GM12891 (cell line): ENCODE results near the gene OR10X1.

ENCODE experiments used
- DNase-seq: peaks from one replicate; pipeline ENCODE4 v3.0.0; 2011; ENCODE audit warnings: low spot score; ENCODE audit not compliant: insufficient read length
- FAIRE-seq: peaks from 2 replicates; lab custom pipeline; 2011; peaks lifted over from hg19 to GRCh38; lab: Jason Lieb, UNC
- PAX5 ChIP-seq: IDR thresholded peaks from 2 replicates; pipeline ENCODE4 v1.6.1; 2011; ENCODE audit warnings: low read length, moderate library complexity, mild to moderate bottlenecking; ENCODE audit not compliant: insufficient read depth, severe bottlenecking
- POLR2A ChIP-seq: IDR thresholded peaks from 2 replicates; pipeline ENCODE4 v1.6.1; 2011; ENCODE audit warnings: low read depth, low read length, control low read depth
- POLR2AphosphoS5 ChIP-seq: IDR thresholded peaks from 2 replicates; pipeline ENCODE4 v1.6.1; 2011; ENCODE audit warnings: low read depth, low read length, control low read depth
- POU2F2 ChIP-seq: IDR thresholded peaks from 2 replicates; pipeline ENCODE4 v1.6.1; 2011; ENCODE audit warnings: low read depth, mild to moderate bottlenecking, control low read depth, low read length, moderate library complexity
- SPI1 ChIP-seq: IDR thresholded peaks from 2 replicates; pipeline ENCODE4 v1.6.1; 2011; ENCODE audit warnings: low read depth, low read length, control low read depth
- TAF1 ChIP-seq: IDR thresholded peaks from 2 replicates; pipeline ENCODE4 v1.6.1; 2011; ENCODE audit warnings: low read depth, low read length, control low read depth

Gene OR10X1

DNA sequence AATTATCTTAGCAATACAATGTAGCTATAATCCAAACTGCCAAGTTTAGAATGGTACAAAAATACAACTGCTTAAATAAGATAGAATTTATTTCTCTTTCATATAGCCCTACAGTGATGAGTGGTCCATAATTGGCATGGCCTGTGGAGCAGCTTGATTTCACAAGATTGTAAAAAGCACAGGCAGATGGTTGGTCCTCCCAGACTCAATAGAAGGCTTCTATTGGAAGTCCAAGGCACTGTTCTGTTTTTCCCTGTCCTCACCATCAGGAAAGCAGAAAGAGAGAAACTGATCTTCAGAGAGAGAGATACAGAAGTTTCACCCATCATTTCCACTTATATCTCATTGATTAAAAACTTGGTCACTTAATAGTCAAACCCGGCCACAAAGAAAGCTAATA lies 7.5 kb downstream of the OR10X1 start:
- no peak for TF ChIP-seq POLR2A
- TF ChIP-seq TAF1: no peak
- TF ChIP-seq POLR2AphosphoS5: no peak
- no peak for TF ChIP-seq POU2F2
- no peak for TF ChIP-seq SPI1
- TF ChIP-seq PAX5: no peak
- DNase-seq: no peak
- no peak for FAIRE-seq

DNA sequence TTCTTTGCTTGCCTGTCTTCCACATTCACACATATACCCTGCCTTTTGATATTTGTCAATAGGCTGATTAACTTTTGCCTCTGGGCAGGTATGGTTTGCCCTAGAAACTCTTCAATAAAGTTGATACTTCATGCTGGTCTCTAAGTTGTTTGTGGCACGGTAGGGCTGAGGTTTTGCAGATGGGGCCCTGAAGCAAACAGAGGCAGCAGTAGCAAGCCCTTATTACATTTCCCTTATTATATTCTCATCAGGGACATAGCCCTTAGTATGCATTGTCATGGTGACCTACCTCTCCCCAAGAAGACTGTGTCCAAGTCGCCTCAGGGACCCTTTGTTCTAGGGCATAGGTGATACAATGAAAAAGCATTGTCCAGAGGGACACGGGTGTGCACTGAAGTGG lies 9.2 kb downstream of the OR10X1 start, which contains the start of gene OR6P1:
OR6P1 (minus strand) TSS at position 101 of the 400 bp plus-strand sequence. CDS start 6,976 bp downstream, outside the sequence.
- FAIRE-seq (no peak), DNase-seq (no peak)
- TF ChIP-seq TAF1 (no peak), POLR2A (no peak), POLR2AphosphoS5 (no peak), POU2F2 (no peak), PAX5 (no peak), SPI1 (no peak)

DNA sequence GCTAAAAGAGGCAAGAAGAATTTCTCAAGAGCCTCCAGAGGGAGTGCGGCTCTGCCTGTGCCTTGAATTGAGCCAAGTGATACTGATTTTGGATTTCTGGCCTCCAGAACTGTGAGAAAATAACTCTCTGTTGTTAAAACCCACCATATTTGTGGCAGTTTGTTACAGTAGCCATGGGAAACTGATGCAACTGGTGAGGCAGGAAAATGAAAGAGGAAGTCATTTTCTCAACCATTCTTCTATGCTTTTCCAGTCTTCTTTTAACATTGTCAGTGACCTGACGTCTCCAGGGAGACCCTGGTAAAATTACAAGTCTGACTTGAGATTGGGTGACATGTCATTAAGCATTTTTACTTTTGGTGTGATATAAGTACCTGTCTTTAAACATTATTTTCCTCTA lies 15.1 kb downstream of the OR10X1 start:
- DNase-seq: no peak
- no peak for FAIRE-seq
- TF ChIP-seq POU2F2 (no peak), SPI1 (0 out of 2 replicates have a peak, but pooled peaks have one; percentile 29)

- DNase-seq (no peak), FAIRE-seq (no peak)
- TF ChIP-seq POLR2A (no peak), PAX5 (no peak), POLR2AphosphoS5 (no peak), TAF1 (no peak), POU2F2 (no peak), SPI1 (no peak)
Measured at GRCh38 chr1:158563853-158564252, 15.8 kb downstream of the OR10X1 start.

DNA sequence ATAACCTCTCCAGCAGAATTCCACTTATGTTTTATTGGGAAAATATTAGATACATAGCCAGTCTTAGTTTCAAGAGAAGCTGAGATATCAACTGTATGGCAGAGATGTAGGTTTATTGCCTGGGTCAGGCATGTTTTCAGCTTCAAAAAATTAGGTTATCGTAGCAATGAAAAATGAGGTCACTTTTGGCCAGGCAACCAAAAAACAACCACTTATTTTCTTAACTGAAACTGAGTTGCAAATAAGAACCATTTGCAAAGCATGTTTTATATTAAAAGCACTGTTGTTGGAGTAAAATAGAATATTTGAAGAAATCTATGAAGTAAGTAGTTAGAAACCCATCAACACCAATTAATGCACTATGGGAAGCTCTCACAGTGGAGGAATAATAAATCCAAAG lies 20.0 kb downstream of the OR10X1 start:
- TF ChIP-seq TAF1: no peak
- TF ChIP-seq POLR2AphosphoS5: no peak
- no peak for TF ChIP-seq SPI1
- no peak for TF ChIP-seq POLR2A
- no peak for TF ChIP-seq POU2F2
- TF ChIP-seq PAX5: no peak
- DNase-seq (no peak), FAIRE-seq (no peak)

- TF ChIP-seq POU2F2 (no peak), POLR2A (no peak), PAX5 (no peak), SPI1 (no peak), TAF1 (no peak), POLR2AphosphoS5 (no peak)
- DNase-seq: no peak
- no peak for FAIRE-seq
Measured at GRCh38 chr1:158554352-158554751, 25.3 kb downstream of the OR10X1 start, which contains the start of gene OR6Y1. OR6Y1 (minus strand) TSS chr1:158554405; CDS start chr1:158548105, 6,300 bp downstream.

DNA sequence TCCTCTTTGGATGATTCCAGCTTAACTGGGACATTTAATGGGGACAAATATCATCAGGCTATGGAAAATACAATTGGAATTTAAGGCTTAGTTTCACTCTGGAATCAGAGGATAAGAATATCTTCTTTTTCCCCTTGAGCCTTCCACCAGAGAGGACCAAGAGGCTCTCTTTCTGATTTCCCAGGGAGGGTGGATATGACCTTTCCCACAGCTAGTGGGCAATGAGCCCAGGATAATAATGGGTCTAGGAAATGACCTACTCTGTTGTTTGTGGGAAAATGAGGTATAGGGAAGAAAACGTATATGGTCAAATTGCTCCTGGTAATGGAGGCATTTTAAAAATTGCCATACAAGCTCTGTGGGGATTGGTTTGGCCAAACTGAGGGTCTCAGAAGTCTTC lies 27.4 kb downstream of the OR10X1 start:
- no peak for DNase-seq
- no peak for FAIRE-seq
- TF ChIP-seq POU2F2 (no peak), POLR2AphosphoS5 (no peak), SPI1 (no peak), POLR2A (no peak), TAF1 (no peak), PAX5 (no peak)

GRCh38 chr1:158547533-158547932 lies 32.2 kb downstream of the OR10X1 start:
- no peak for FAIRE-seq
- DNase-seq: no peak
- TF ChIP-seq SPI1 (no peak), PAX5 (no peak), POLR2A (no peak), POU2F2 (no peak), TAF1 (no peak), POLR2AphosphoS5 (no peak)

GRCh38 chr1:158537609-158538008 lies 42.1 kb downstream of the OR10X1 start:
- TF ChIP-seq POU2F2 (no peak), TAF1 (no peak), POLR2A (no peak), PAX5 (no peak), POLR2AphosphoS5 (no peak)
- DNase-seq: no peak
- no peak for FAIRE-seq

DNA sequence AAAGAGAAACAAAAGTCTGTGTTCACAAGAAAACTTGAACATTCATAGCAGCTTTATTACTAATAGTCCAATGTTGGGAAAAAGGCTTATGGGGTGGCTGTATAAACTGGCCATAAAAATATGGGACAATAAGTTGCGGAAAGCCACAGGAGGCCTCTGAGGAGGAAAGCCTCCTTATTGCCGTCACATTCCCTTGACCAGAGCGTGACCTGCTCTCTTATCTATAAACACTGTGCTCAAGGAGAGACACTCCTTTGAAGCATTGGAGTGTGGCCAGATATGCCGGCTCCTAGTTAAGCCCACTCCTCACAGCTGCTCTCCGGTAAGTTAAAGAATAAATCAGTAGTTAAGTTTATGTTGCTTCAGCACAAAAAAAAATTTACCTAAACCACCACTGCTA lies 45.2 kb downstream of the OR10X1 start:
- DNase-seq (no peak), FAIRE-seq (no peak)
- TF ChIP-seq POLR2AphosphoS5 (no peak), POLR2A (no peak), TAF1 (no peak), POU2F2 (no peak)
